ENCODE data around the gene TRIM2. TPM values are rescaled to one million over a fixed set of nuclear protein-coding genes. Genes with fewer than 3 reads are reported as not detected.
"Not testable (repeated sequence)": the region's sequence is repeated elsewhere in the genome, so short reads cannot be mapped to it uniquely, and the experiment has no call there.

The TRIM2 gene
- total RNA-seq, 1 experiment from 2014 or later, result 93.2 TPM

DNA sequence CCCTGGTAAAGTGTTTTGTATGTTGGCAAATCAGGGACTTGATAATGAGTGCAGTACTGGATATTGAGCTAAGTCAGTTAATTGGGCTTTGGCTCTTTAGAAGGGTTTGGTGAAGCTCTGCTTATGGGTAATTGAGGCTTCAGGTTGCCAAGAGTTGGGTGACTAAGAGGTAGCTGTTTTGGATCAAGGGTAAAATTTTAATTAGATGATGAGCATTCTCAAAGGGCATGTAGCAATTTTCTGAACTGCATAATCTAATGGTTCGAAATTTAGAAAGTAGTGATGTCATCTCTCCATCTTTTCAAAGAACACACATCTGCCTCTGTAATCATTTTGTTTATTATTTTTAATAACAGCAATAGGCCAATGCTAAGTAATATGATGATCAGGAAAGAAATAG, 5.5 kb upstream of the TRIM2 start:
- POLR2A ChIA-PET (ENCODE audit: low non-redundant PET), result no interaction called here
- DNase-seq (ENCODE audit: low spot score), result no peak
- Histone ChIP-seq H3K27me3 (replicated peaks; ENCODE audit: insufficient read depth, low read depth, low read length, poor library complexity) (no peaks in the 10 kb centered on the region), H3K36me3 (ENCODE audit: insufficient read depth, low read length, poor library complexity, severe bottlenecking) (no peaks in the 10 kb centered on the region), H3K27ac (ENCODE audit: low read depth, low read length, poor library complexity, severe bottlenecking) (no peak overlapping the region), H3K9me3 (ENCODE audit: low read depth, low read length, poor library complexity, severe bottlenecking) (no peaks in the 10 kb centered on the region), H3K4me1 (ENCODE audit: insufficient read depth, low read length, poor library complexity, severe bottlenecking) (no peaks in the 10 kb centered on the region), H3K4me3 (ENCODE audit: low read depth, low read length, poor library complexity, severe bottlenecking) (no peak overlapping the region)
- TF ChIP-seq, protein P1, sequence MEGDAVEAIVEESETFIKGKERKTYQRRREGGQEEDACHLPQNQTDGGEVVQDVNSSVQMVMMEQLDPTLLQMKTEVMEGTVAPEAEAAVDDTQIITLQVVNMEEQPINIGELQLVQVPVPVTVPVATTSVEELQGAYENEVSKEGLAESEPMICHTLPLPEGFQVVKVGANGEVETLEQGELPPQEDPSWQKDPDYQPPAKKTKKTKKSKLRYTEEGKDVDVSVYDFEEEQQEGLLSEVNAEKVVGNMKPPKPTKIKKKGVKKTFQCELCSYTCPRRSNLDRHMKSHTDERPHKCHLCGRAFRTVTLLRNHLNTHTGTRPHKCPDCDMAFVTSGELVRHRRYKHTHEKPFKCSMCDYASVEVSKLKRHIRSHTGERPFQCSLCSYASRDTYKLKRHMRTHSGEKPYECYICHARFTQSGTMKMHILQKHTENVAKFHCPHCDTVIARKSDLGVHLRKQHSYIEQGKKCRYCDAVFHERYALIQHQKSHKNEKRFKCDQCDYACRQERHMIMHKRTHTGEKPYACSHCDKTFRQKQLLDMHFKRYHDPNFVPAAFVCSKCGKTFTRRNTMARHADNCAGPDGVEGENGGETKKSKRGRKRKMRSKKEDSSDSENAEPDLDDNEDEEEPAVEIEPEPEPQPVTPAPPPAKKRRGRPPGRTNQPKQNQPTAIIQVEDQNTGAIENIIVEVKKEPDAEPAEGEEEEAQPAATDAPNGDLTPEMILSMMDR (conservative IDR thresholded peaks at IDR 0.05; ENCODE audit: low read depth, low read length), result no peak
- no peak for TF ChIP-seq EZH2 (IDR thresholded peaks at IDR 0.05; ENCODE audit: borderline replicate concordance, low read depth, low read length, poor library complexity, severe bottlenecking)
- intact Hi-C loops (cut with micrococcal nuclease; ENCODE audit: unreplicated experiment), result no loop called here
- CTCF ChIA-PET, result no interaction called here
- BruUV-seq (replicated peaks), result no TSS peak

GRCh38 chr4:153203746-153204145, 497 bp upstream of the TRIM2 start:
- H3K9me3 ChIP-seq (ENCODE audit: low read depth, low read length, poor library complexity, severe bottlenecking); BruUV-seq (replicated peaks); DNase-seq (ENCODE audit: low spot score); H3K27me3 ChIP-seq (replicated peaks; ENCODE audit: insufficient read depth, low read depth, low read length, poor library complexity); POLR2A ChIA-PET (ENCODE audit: low non-redundant PET); H3K36me3 ChIP-seq (ENCODE audit: insufficient read depth, low read length, poor library complexity, severe bottlenecking): not testable (repeated sequence)
- H3K4me3 ChIP-seq (ENCODE audit: low read depth, low read length, poor library complexity, severe bottlenecking), result peak overlapping the region; percentile 45
- intact Hi-C loops (cut with micrococcal nuclease; ENCODE audit: unreplicated experiment), result loop anchor here (5.0 kb wide), 1 partner anchor 51 kb away; no protein-coding TSS in a partner anchor
- peaks cover 14% of the 10 kb centered on the region for H3K4me1 ChIP-seq (ENCODE audit: insufficient read depth, low read length, poor library complexity, severe bottlenecking)
- CTCF ChIA-PET, result interaction anchor here (1.5 kb wide), 1 partner anchor 61 kb away, joined by 5 read pairs; no protein-coding TSS in a partner anchor
- H3K27ac ChIP-seq (ENCODE audit: low read depth, low read length, poor library complexity, severe bottlenecking), result peak overlapping the region; percentile 54

- POLR2A ChIA-PET (ENCODE audit: low non-redundant PET), result interaction anchor here (0.5 to 1.2 kb wide), 2 partner anchors 23 to 37 kb away, joined by 3 to 7 read pairs; no protein-coding TSS in a partner anchor
- Histone ChIP-seq H3K9me3 (ENCODE audit: low read depth, low read length, poor library complexity, severe bottlenecking) (no peaks in the 10 kb centered on the region), H3K27me3 (replicated peaks; ENCODE audit: insufficient read depth, low read depth, low read length, poor library complexity) (no peaks in the 10 kb centered on the region), H3K36me3 (ENCODE audit: insufficient read depth, low read length, poor library complexity, severe bottlenecking) (no peaks in the 10 kb centered on the region), H3K4me1 (ENCODE audit: insufficient read depth, low read length, poor library complexity, severe bottlenecking) (peaks cover 22% of the 10 kb centered on the region), H3K4me3 (ENCODE audit: low read depth, low read length, poor library complexity, severe bottlenecking) (peak overlapping the region; percentile 45), H3K27ac (ENCODE audit: low read depth, low read length, poor library complexity, severe bottlenecking) (peak overlapping the region; percentile 54)
- no peak for TF ChIP-seq EZH2 (IDR thresholded peaks at IDR 0.05; ENCODE audit: borderline replicate concordance, low read depth, low read length, poor library complexity, severe bottlenecking)
- TF ChIP-seq, protein P1 (conservative IDR thresholded peaks at IDR 0.05; ENCODE audit: low read depth, low read length), result no peak
- CTCF ChIA-PET, result interaction anchor here (1.5 kb wide), 1 partner anchor 62 kb away, joined by 5 read pairs; no protein-coding TSS in a partner anchor
- intact Hi-C loops (cut with micrococcal nuclease; ENCODE audit: unreplicated experiment), result loop anchor here (5.0 kb wide), 1 partner anchor 53 kb away; no protein-coding TSS in a partner anchor
- BruUV-seq (replicated peaks), result TSS peak; percentile 72
- DNase-seq (ENCODE audit: low spot score), result no peak
Measured at GRCh38 chr4:153204728-153205648, 745 bp downstream of the TRIM2 start.

Measured in A673 (cell line).